HK-2 (cell line): Measurements from ENCODE around the gene GADD45G.

ENCODE experiments used
- DNase-seq: peaks from one replicate; pipeline ENCODE4 v3.0.0-alpha.2; 2018; ENCODE audit not compliant: unreplicated experiment

The GADD45G gene

GRCh38 chr9:89604729-89605464 lies at the start of gene GADD45G:
GADD45G (plus strand) TSS chr9:89605012; CDS start chr9:89605122, 110 bp downstream.
- DNase-seq = peak; percentile 65

- no peak for DNase-seq
These were observed 49.8 kb upstream of the GADD45G start for GRCh38 chr9:89555036-89555415.

GRCh38 chr9:89555451-89556375 lies 49.1 kb upstream of the GADD45G start:
- no peak for DNase-seq

GRCh38 chr9:89558196-89558899 lies 46.5 kb upstream of the GADD45G start:
- DNase-seq = no peak

GRCh38 chr9:89558948-89559347 lies 45.9 kb upstream of the GADD45G start:
- DNase-seq = no peak

- peak; percentile 73 for DNase-seq
These were observed 42.5 kb upstream of the GADD45G start for GRCh38 chr9:89562186-89562814.

- no peak for DNase-seq
These were observed 41.1 kb upstream of the GADD45G start for GRCh38 chr9:89563571-89564345.

- DNase-seq = peak; percentile 70
These were observed 40.4 kb upstream of the GADD45G start for GRCh38 chr9:89564346-89564878.

- DNase-seq = no peak
These were observed 37.2 kb upstream of the GADD45G start for GRCh38 chr9:89567649-89568048.

GRCh38 chr9:89574309-89574708 lies 30.5 kb upstream of the GADD45G start:
- no peak for DNase-seq

GRCh38 chr9:89576404-89576839 lies 28.4 kb upstream of the GADD45G start:
- DNase-seq = no peak

GRCh38 chr9:89577363-89577762 lies 27.4 kb upstream of the GADD45G start:
- DNase-seq = no peak

- DNase-seq = no peak
These were observed 24.9 kb upstream of the GADD45G start for GRCh38 chr9:89579741-89580385.

- DNase-seq = no peak
These were observed 18.5 kb upstream of the GADD45G start for GRCh38 chr9:89586311-89586710.

GRCh38 chr9:89588271-89588879 lies 16.4 kb upstream of the GADD45G start:
- DNase-seq = no peak

- no peak for DNase-seq
These were observed 14.4 kb upstream of the GADD45G start for GRCh38 chr9:89590415-89590814.

- DNase-seq = no peak
These were observed 13.3 kb upstream of the GADD45G start for GRCh38 chr9:89591274-89592212.

- DNase-seq = no peak
These were observed 12.5 kb upstream of the GADD45G start for GRCh38 chr9:89592213-89592815.
